GM04504 (cell line): ENCODE results near the gene LILRB2.
"Not testable (repeated sequence)": the region's sequence is repeated elsewhere in the genome, so short reads cannot be mapped to it uniquely, and the experiment has no call there.

ENCODE experiments used
- DNase-seq: peaks from one replicate; pipeline ENCODE4 v3.0.0-alpha.2; 2012; ENCODE audit warnings: low read depth

LILRB2 gene

DNA sequence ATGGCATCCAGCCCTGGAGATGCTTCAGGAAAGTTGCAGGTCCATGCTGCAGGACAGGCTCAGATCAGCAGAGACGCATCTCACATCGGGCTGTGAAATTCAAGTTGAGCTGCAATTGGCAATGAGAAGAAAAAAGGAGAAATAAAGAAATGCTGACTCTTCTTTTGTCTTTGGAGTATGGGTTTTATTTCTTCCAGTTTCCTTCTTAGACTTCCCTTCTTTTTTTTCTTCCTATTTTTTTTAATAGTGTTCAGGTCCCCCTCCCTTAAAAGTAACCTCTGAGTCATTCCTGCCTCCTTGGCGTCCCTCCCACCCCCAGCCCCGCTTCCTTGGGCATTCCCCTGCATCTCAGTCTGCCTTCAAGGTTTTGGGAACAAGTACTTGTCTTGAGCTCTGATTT lies 9.3 kb downstream of the LILRB2 start:
- DNase-seq, result not testable (repeated sequence)

DNA sequence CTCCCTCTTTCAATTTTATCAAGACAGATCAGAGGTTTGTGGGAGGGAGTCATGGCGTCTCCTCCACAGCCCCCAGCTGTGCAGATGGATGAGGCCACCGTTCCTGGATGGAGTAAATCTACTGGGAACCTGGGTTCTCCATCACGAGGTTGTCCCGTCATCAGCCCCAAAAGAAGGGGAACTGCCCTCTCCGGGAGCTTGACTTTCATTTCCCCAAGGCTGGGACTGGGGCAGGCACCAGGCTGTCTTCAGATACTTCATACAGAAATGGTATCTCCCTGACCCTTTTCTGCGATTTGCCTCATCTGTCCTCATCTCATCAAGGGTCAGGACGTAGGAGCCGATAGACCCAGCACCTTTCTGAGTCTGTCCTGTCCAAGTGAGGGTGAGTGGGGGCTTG lies 9.8 kb downstream of the LILRB2 start:
- no peak for DNase-seq

DNA sequence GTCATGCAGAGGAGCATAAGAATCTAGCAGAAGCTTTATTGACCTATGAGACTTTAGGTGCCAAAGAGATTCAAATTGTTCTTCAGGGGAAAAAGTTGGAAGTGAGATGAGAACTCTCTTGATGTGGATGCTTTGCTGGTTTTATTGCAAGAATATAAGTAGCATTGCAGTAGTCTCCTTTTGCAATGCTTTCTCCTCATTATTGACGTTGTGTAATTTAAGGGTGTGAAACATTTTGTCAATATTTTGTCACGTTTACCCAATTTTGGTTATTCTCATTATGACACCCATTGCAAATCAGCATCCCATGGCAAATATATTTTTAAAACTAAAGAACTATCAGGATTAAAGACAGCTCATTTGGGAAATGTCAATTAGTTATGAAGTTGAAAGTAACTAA lies 12.0 kb downstream of the LILRB2 start:
- no peak for DNase-seq

DNA sequence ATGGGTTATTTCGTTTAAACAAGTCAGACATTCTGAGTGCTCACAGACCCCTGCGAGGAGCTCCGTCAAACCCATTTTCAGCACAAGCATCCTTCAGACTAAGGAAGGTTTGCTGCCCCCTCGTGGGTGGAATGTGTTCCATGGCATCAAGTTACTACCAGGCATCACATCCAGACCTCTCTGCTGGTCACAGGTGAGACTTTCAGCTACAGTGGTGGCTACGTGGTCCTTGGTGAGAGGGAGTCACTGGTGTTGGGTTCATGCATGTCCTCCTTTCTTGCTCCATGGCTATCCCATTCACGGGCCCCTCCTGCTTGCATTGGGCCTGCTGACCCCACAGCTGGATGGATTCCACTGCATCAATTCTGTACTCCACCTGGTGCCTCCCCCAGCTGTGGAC lies 14.8 kb downstream of the LILRB2 start:
- DNase-seq, result no peak

DNA sequence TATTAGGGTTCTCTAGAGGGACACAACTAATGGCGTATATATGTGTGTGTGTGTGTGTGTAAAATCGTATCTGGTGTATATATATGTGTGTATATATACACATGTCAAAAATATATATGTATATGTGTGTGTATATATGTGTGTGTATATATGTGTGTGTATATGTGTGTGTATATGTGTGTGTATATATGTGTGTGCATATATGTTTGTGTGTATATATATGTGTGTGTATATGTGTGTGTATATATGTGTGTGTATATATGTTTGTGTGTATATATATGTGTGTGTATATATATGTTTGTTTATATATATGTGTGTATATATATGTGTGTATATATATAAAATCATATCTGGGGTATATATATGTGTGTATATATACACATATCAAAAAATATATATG lies 18.4 kb downstream of the LILRB2 start:
- DNase-seq, result no peak

DNA sequence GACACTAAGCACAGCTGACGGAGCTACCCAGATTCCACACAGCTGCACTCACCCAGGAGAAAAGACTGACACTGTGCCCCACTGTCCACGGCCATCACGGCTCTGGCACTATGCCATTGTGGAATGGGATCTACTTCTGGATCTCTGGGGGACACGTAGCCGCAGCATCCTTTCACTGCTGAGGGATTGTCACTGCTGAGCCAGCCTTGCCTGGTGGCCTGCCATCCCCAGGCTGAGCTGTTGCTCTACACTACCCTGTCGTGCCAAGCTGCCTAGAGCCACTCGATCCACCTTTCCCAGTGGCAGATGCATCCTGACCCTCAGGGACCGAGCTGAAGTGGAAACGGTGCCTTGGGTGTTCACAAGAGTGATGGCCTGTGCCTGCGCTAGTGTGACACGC lies 18.8 kb downstream of the LILRB2 start:
- DNase-seq, result no peak

DNA sequence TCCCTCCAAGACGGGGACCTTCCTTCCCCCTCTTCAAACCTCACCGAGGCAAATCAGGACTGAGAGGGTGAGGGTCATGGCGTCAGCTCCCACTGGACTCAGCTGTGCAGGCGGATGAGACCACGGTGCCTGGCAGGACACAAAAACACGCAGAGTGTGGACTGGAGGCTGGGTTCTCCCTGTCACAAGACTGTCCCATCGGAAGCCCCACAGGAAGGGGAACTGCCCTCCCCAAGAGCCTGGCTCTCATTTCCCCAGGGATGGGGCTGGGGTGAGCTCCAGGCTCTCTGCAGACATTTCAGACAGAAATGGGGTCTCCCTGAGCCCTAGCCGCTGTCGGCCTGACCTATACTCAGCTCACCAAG lies 23.8 kb downstream of the LILRB2 start, which contains the start of gene LILRB5:
TSS of gene LILRB5 (minus strand) at position 158 of the 365 bp plus-strand sequence. CDS start at position 78, 80 bp downstream.
- DNase-seq, result no peak

DNA sequence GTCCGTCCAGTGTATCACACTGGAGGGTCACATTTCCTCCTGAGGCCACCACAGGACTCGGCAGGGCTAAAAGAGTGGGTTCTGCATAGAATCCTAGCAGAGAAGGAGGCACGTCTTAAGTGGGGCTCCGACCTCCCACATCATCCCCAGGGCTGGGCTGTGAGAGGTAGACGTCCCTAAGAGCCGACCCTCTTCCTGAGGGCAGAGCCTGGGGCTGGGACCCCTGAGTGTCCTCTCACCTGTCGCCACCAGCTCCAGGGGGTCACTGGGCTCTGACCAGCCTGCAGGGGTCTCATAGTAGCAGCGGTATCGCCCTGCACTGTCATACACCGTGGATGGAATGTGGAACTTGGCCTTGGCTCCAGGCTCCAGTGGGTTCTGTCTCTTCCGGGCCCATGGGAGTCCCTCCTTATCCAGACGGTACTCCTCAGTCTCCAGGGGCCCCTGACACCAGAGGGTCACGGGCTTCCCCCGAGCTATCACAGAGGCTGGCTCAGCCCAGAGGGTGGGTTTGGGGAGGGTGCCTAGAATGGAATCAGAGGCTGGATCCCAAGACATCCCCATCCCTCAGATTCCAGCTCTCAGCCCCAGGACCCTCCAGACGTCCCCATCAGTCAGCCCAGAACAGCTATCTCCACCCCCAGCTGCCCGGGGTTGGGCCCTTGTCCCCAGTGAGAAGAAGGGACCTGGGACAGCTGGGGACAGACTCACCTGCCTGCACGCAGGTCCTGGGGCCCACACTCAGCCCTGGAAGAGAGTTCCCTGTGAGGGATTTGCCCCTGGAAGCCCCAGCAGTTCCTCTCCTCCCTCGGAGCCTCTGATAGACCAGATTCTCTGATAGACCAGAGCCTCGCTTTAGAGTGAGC lies 24.4 kb downstream of the LILRB2 start:
- no peak for DNase-seq

DNA sequence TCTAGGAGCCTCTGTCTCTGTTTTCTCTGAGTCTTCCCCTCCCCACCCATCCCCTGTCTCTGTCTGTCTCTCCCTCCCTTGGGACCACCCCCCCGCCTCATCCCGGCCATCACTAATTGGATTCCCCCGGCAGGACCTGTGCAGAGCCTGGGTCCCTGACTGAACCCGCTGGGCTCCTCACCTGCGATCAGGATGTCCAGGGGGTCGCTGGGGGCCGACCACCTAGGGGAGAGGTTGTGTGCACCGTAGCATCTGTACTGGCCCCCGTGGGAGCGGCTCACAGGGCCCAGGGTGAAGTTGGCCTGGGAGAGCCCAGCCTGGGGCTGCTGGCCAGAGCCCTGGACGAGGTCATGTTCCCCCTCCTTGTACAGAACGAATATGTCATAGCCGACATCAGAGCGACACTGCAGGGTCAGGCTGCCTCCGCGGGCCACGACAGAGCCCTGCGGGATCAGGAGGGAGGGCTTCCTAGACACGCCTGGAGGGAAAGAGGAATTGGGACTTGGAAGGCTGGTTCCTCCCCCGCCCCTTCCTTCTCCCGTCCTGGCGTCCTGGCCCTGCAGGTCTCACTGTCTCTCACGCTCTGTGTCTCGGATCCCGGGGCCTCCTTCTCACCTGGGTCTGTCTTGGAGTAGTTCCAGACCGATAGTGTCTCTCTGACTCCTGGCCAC lies 25.7 kb downstream of the LILRB2 start:
- no peak for DNase-seq

DNA sequence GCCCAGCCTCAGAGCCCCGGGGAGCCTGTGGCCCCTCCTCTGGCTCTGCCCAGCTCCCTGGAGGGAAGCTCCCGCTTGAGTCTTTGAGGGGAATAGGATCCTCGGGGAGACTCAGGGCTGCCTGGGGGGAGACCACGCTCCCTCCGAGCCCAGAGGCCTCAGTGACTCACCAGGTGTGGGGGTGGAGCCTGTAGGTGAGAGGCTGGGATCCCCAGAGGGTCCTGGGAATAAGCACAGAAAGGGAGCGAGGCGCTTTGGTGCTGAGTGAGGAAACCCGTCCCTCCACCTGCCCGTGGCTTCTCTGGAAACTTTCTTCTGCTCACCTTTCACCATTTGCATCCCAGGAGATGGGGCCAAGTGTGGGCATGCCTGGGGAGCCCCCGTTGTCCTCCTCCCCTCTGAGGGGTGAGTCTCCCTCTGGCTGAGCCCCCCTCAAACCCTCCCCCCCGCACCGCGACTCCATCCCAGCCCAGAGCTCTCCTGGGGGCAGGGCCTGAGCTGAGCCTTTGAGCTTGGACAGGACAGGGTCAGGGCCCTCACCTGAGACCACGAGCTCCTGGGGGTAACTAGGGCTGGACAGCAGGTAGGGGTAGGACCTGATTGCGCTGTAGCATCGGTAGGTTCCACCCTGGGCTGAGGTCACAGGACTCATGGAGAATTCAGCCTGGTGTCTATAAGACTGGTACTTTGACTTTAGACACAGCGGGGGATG lies 26.6 kb downstream of the LILRB2 start:
- DNase-seq, result no peak

DNA sequence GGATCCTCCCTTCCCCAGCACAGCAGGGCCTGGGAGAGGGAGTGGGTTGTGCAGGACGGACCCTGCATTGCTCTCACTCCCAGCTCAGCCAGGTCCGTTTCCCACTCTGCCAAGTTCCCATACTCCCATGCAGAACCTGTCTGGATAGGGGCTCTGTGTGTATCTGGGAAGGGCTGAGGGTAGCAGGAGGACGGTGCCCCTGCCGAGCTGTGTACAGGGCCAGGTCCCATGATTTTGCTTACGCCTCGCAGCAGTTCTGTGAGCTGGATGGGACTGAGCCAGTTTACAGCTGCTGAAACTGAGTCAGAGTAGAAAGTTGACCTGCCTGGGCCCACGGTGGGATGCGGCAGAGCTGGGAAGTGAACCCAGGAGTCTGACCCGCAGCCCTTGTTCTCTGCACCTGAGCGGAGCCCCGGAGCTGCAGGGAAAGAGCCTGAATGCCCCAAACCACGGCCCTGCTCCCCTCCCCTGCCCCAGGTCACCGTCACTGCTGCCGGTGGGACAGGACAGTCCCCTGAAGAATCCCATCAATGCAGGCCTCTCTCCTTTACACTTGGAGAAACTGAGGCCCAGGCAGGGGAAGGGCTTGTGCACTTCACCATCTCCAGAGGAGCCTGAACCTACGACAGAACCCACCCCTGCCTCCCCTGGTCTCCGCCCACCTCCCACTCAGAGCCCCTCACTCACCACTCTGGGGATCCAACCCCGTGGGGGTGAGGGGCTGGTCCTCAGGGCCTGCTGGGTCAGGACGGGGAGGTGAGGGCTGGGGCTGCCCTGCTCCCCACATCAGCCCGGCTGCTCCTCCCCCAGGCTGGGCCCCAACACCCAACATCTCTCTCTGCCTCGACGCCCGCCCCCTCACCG lies 27.3 kb downstream of the LILRB2 start:
- DNase-seq, result no peak

DNA sequence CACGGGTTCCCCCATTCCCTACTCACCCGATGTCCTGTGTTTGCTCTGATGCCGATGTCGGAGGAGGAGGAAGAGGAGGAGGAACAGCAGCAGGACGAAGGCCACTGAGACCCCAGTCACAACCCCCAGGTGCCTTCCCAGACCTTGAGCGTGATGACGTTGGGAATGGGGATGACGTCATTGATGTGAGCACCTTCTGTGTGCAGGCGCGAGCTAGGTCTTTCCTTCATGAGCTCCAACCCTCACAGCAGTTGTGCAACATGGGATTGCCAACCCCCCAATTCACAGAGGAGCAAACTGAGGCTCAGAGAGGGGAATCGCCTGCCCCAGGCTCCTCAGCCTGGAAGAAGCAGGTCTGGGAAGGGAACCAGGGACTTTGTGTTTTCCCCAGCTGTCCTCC lies 28.1 kb downstream of the LILRB2 start:
- DNase-seq, result no peak

DNA sequence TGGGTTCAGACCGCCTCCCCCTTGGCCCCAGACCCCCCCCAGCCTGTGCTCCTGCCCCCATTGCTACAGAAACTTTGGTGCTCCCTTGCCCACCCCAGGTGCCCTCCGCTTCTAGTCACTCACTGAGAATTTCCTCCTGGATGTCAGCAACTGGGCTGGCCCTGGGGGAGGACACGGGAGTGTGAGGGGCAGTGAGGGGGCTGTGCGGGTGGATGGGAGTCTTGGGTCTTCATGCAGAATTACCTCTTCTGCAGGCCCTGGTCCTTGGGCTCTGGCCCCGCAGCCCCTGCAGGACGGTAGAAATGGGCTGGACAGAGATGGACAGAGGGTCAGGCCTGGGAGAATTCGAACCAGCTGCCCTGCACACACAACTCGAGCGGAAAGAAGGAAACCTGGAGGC lies 28.7 kb downstream of the LILRB2 start:
- DNase-seq, result no peak

DNA sequence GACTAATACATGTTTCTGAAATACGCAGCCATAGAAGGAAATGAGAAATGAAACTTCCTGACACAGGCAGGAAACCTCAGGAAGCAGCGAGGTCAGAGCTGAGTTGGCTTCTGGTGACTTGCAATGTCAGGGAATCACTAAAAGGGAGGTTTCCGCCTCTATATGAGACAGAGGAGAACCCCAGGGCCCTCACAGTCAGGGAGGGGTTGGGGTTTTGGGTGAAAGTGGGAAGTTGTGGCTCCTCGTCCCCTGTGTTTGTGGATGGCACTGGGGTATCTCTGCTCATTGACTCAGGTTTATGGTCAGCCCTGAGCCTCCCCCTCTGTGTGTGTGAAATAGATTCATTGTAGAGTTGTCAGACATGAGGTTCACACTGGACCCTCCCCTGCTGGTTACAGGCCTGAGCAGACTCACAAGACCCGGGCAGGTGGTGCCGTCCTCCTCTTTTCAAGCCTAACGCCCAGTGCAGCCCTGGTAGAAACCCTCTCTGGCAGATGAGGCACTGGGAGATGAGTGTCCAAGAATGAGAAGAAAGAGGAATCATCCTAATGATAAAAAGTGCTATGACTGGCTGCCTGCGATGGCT lies 32.8 kb downstream of the LILRB2 start:
- no peak for DNase-seq

DNA sequence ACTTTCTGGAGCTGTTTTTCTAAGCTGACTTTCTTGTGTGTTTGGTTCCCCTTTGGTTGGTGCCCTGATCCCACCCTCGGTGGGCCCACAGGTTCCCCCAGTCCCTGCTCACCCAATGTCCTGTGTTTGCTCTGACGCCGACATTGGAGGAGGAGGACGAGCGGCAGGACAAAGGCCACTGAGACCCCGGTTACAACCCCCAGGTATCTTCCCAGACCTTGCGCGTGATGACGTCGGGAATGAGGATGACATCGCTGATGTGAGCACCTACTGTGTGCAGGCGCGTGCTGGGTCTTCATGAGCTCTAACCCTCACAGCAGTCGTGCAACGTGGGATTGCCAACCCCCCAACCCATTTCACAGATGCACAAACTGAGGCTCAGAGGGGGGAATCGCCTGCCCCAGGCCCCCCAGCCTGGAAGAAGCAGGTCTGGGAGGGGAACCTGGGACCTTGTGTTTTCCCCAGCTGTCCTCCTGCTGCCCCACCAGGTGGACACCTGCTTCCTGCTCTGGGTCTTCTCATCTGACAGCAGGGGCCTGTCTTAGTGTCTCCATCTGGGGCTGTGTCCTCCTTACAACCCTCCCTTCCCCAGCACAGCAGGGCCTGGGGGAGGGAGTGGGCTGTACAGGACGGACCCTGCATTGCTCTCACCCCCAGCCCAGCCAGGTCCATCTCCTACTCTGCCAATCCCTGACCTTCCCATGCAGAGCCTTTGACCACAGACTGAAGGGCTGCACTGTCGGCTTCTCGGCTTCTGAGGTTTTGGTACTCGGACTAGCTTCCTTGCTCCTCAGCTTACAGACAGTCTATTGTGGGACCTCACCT lies 33.6 kb downstream of the LILRB2 start:
- no peak for DNase-seq

DNA sequence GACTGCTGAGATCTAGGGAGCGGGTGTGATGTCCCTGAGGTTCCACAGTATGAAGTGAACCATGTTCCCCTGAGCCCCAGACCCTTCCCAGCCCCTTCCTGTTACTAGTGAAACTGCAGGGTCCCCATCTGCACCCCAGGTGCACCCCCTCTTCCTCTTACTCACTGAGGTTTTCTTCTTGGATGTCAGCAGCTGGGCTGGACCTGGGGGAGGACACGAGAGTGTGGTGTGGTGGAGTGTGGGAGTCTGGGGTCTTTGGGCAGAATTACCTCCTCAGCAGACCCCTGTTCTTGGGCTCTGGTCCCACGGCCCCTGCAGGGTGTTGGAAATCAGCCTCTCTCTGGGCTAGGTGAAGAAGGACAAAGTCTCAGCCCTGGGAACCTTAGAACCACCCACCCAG lies 35.0 kb downstream of the LILRB2 start:
- DNase-seq, result no peak

DNA sequence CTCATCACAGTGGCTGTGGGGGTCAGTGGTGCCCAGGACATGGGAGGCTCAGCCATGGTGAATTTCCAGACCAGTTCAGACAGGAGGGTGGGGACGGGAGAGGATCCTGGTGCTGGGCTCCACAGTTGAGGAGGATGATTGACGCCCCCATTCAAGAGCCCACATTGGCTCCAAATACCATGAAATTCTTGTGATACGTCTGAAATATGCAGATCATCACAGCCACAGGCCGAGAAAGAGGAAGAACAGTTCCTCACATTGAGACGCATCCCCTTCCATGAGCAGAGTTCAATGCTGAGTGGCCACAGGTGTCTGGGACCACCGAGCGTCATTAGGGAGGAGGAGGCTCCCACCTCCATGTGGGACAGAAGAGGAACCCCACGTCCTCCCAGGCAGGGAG lies 37.1 kb downstream of the LILRB2 start:
- not testable (repeated sequence) for DNase-seq

DNA sequence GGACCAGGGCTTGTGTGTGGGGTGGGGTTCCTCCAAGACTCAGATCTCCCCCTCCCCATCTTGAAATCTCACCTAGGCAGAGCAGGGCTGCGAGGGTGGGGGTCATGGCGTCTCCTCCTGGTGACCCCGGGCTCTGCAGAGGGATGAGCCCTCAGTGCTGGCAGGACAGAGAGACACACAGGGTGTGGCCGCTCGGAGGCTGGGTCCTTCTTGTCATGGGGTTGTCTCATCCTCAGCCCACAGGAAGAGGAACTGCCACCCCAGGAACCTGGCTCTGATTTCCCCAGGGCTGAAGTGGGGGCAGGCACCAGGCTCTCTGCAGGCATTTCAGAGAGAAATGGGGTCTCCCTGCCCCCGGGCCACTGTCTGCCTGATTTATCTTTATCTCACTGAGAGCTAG lies 38.3 kb downstream of the LILRB2 start, which contains the start of gene LILRA6:
TSS of gene LILRA6 (minus strand) at position 145 of the 400 bp plus-strand sequence.
- not testable (repeated sequence) for DNase-seq

DNA sequence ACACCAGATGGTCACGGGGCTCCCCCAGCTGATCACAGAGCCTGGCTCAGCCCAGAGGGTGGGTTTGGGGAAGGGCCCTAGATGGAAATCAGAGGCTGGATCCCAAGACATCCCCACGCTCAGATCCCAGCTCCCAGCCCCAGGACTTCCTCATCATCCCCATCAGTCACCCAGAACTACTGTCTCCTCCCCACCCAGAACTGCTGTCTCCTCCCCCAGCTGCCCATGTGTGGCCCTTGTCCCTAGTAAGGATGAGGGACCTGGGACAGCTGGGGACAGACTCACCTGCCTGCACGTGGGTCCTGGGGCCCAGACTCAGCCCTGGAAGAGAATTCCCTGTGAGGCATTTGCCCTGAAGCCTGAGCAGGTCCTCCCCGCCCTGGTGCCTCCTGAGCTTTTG lies 38.7 kb downstream of the LILRB2 start:
- DNase-seq, result not testable (repeated sequence)
